Epithelial cell of esophagus (primary cell): ENCODE data around the gene ZNF184.

Source experiments
- DNase-seq: peaks from one replicate; pipeline ENCODE4 v3.0.0; 2010; ENCODE audit warnings: low read depth
- H3K4me3 ChIP-seq: 2 replicates; pipeline ENCODE4 v1.5.1; 2011; ENCODE audit warnings: mild to moderate bottlenecking, low read length, control low read depth
- CTCF ChIP-seq: IDR thresholded peaks from 2 replicates; pipeline ENCODE4 v1.5.1; 2011; ENCODE audit warnings: low read depth, mild to moderate bottlenecking, low read length, control low read depth, inconsistent platforms; ENCODE audit not compliant: insufficient read depth; ENCODE audit errors: missing control alignments

ZNF184 gene

GRCh38 chr6:27495386-27496135, 22.7 kb upstream of the ZNF184 start:
- H3K4me3 ChIP-seq = peak overlapping the region; percentile 74
- no peak for TF ChIP-seq CTCF
- DNase-seq = peak; percentile 79

GRCh38 chr6:27494987-27495385, 22.1 kb upstream of the ZNF184 start:
- DNase-seq = peak; percentile 16
- no peak for TF ChIP-seq CTCF
- H3K4me3 ChIP-seq = peak overlapping the region; percentile 74

GRCh38 chr6:27494103-27494502, 21.2 kb upstream of the ZNF184 start:
- no peak for DNase-seq
- no peak for TF ChIP-seq CTCF
- no peak overlapping the region for H3K4me3 ChIP-seq

GRCh38 chr6:27492631-27493190, 19.8 kb upstream of the ZNF184 start:
- no peak for TF ChIP-seq CTCF
- no peak for DNase-seq
- no peak overlapping the region for H3K4me3 ChIP-seq

GRCh38 chr6:27479319-27480182, 6.6 kb upstream of the ZNF184 start:
- TF ChIP-seq CTCF = no peak
- peak; percentile 94 for DNase-seq
- H3K4me3 ChIP-seq = peak overlapping the region; percentile 57

DNA sequence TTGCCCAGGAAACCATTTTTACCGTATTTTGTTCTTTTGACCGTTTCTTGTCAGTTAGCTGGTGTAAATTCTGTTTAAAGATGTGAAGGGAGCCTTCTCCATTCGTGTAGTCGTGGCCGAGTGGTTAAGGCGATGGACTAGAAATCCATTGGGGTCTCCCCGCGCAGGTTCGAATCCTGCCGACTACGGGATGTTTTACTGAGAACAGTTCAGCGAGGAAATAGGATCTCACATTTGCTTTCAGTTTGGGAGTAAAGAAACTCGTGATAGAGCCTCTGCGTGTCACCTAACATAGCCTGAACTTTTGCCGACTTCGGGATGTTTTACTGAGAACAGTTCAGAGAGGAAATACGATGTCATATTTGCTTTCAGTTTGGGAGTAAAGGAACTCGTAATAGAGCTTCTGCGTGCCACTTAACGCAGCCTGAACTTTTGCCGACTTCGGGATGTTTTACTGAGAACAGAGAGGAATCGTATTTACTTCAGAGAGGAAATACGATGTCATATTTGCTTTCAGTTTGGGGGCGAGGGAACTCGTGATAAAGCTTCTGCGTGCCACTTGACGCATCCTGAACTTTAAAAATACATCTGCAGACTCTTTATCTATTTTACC, 5.9 kb upstream of the ZNF184 start:
- DNase-seq = peak; percentile 81
- no peak for TF ChIP-seq CTCF
- H3K4me3 ChIP-seq = peak overlapping the region; percentile 57
